GM12878 (cell line): ENCODE results near the gene HSPA1A. TPM values are rescaled to one million over a fixed set of nuclear protein-coding genes. Genes with fewer than 3 reads are reported as not detected.
A peak's percentile ranks its signal among the peaks of the same experiment; 100 is the strongest.

Experiments
- BCL11A ChIP-seq: IDR thresholded peaks from 2 replicates; pipeline ENCODE4 v1.6.1; 2011; ENCODE audit warnings: low read depth, low read length
- BHLHE40 ChIP-seq, 2 experiments: fragments of 450-650 bp in 1 of 2; IDR thresholded peaks; 2 replicates each; pipeline ENCODE4 v1.6.1; 2011 to 2017; ENCODE audit warnings: low read depth in 2 of 2, borderline replicate concordance in 1 of 2, improper control_type of control experiment in 1 of 2, low read length in 1 of 2, mild to moderate bottlenecking in 1 of 2
- BRCA1 ChIP-seq: IDR thresholded peaks from 2 replicates; pipeline ENCODE4 v1.6.1; 2011; ENCODE audit warnings: low read depth, low read length, improper control_type of control experiment
- GABPA ChIP-seq: IDR thresholded peaks from 2 replicates; pipeline ENCODE4 v1.6.1; 2014; ENCODE audit warnings: antibody characterized with exemption, low read depth, mild to moderate bottlenecking, inconsistent platforms
- GATAD2B ChIP-seq: fragments of 450-650 bp; conservative IDR thresholded peaks from 2 replicates; pipeline ENCODE4 v1.6.1; 2017; ENCODE audit warnings: low read depth, mild to moderate bottlenecking, moderate library complexity
- MLLT1 ChIP-seq: fragments of 450-650 bp; IDR thresholded peaks from 2 replicates; pipeline ENCODE4 v1.6.1; 2016; ENCODE audit warnings: mild to moderate bottlenecking
- MXI1 ChIP-seq: fragments of 150-350 bp; IDR thresholded peaks from 2 replicates; pipeline ENCODE4 v1.6.1; 2011; ENCODE audit warnings: low read depth, mild to moderate bottlenecking, inconsistent platforms, low read length, improper control_type of control experiment
- NRF1 ChIP-seq: conservative IDR thresholded peaks from 2 replicates; pipeline ENCODE4 v1.6.1; 2011; ENCODE audit warnings: mild to moderate bottlenecking, low read depth, low read length, improper control_type of control experiment
- POLR2A ChIP-seq: IDR thresholded peaks from 2 replicates; pipeline ENCODE4 v1.6.1; 2011; ENCODE audit warnings: low read depth, mild to moderate bottlenecking, low read length
- TCF12 ChIP-seq: IDR thresholded peaks from 2 replicates; pipeline ENCODE4 v1.6.1; 2011; ENCODE audit warnings: low read depth, mild to moderate bottlenecking, low read length
- YY1 ChIP-seq: IDR thresholded peaks from 2 replicates; pipeline ENCODE4 v1.6.1; 2011; ENCODE audit warnings: low read depth, mild to moderate bottlenecking, low read length
- ZBTB40 ChIP-seq: fragments of 450-650 bp; IDR thresholded peaks from 2 replicates; pipeline ENCODE4 v1.6.1; 2016; ENCODE audit warnings: mild to moderate bottlenecking, moderate library complexity, borderline replicate concordance
- polyA plus RNA-seq, 11 experiments: library from polyadenylated mRNA; depleted of rRNA in 4 of 11; unstranded in 6 of 11; stranded (reverse) in 5 of 11; fragments of >200 nt; fragmentation: Nextera tagmentation in 4 of 11; fragmentation: Illumina TruSeq in 1 of 11; extraction: Ambion mirVana in 4 of 11; extraction: Trizol in 1 of 11; gene quantifications; 1 replicate in 1 of 11; 2 replicates in 10 of 11; pipeline versions ENCODE4 v1.2.1 to v1.2.3, GENCODE V29; 2011 to 2016; ENCODE audit warnings: inconsistent platforms in 2 of 11, missing spikeins in 2 of 11, low read depth in 1 of 11
- total RNA-seq, 4 experiments: library from RNA; depleted of rRNA in 3 of 4; stranded (reverse); fragments of >200 nt in 3 of 4; fragmentation: Illumina TruSeq in 1 of 4; extraction: Trizol in 1 of 4; gene quantifications; 2 replicates each; pipeline versions ENCODE4 v1.2.1 to v1.2.3, GENCODE V29; 2013 to 2021
- TF ChIP-seq, protein P1 (sequence below): fragments of 450-650 bp; IDR thresholded peaks from 2 replicates; pipeline ENCODE4 v1.6.1; 2017; ENCODE audit warnings: mild to moderate bottlenecking, low read depth, inconsistent platforms; ENCODE audit not compliant: poor library complexity, severe bottlenecking
- TF ChIP-seq, protein P2 (sequence below): fragments of 150-350 bp; IDR thresholded peaks from 2 replicates; pipeline ENCODE4 v1.6.1; 2014; ENCODE audit warnings: mild to moderate bottlenecking, low read depth, low read length
- TF ChIP-seq, protein P3 (sequence below): IDR thresholded peaks from 2 replicates; pipeline ENCODE4 v1.6.1; 2012; ENCODE audit warnings: mild to moderate bottlenecking, low read depth, low read length

The HSPA1A gene
- total and polyA plus RNA-seq, 10 of the 15 experiments (the other 5 are each of a cell fraction or from before 2014, with no cell fraction given) = 0.29 to 51.8 (median 17.5) TPM

DNA sequence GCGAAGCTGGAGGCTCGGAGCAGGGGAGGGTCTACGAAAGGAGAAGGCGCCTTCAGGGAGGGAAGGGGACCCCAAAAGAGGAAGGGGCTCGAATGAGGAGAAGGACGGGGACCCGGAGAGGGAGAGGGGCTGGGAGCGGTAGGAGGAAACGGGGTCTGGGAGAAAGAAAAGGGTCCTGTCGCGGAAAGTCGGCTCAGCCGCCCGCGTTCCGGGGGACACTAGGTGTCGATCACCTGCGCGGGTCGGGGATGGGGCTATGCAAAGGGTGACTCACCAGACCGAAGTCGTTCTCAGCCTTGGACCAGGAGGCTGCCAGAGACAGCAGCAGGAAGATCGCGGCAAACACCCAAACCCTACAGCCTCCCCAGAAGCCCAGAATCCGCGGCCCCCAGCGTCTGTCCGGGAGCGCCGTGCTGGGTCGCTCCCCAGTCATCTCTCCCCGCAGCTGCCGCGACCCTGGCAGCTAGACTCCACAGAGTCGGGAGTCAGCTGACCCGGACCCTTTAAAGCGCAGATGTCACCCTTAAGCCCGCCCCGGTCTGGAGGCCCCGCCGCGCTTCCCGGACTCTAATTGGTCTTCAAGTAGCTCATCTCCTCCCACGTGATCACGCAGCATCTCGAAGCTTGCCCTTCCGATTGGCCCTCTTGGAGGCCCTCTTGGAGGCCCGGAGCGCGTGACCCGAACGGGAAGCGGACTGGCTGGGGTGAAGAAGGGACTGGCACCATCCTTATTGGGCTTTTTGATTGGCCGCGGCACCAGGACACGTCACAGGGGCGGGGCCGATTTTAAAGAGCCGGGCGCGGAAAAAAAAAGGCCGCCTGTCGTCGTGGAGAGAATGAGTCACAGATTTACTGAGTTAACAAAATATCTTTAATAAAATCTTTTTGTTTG lies 47.2 kb downstream of the HSPA1A start, which contains the start of gene NEU1 (continued):
- TF ChIP-seq ZBTB40 = peak; percentile 65; the same call in 1 of the 2 replicates
- TF ChIP-seq, protein P1, sequence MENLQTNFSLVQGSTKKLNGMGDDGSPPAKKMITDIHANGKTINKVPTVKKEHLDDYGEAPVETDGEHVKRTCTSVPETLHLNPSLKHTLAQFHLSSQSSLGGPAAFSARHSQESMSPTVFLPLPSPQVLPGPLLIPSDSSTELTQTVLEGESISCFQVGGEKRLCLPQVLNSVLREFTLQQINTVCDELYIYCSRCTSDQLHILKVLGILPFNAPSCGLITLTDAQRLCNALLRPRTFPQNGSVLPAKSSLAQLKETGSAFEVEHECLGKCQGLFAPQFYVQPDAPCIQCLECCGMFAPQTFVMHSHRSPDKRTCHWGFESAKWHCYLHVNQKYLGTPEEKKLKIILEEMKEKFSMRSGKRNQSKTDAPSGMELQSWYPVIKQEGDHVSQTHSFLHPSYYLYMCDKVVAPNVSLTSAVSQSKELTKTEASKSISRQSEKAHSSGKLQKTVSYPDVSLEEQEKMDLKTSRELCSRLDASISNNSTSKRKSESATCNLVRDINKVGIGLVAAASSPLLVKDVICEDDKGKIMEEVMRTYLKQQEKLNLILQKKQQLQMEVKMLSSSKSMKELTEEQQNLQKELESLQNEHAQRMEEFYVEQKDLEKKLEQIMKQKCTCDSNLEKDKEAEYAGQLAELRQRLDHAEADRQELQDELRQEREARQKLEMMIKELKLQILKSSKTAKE = no peak
- peak; percentile 60 to 77; a peak in 3 of 4 replicates for TF ChIP-seq BHLHE40 (IDR thresholded peaks at IDR 0.05; ENCODE audit: borderline replicate concordance in 1 of 2, low read depth in 2 of 2, low read length in 1 of 2)
- TF ChIP-seq GATAD2B = no peak
- TF ChIP-seq, protein P2, sequence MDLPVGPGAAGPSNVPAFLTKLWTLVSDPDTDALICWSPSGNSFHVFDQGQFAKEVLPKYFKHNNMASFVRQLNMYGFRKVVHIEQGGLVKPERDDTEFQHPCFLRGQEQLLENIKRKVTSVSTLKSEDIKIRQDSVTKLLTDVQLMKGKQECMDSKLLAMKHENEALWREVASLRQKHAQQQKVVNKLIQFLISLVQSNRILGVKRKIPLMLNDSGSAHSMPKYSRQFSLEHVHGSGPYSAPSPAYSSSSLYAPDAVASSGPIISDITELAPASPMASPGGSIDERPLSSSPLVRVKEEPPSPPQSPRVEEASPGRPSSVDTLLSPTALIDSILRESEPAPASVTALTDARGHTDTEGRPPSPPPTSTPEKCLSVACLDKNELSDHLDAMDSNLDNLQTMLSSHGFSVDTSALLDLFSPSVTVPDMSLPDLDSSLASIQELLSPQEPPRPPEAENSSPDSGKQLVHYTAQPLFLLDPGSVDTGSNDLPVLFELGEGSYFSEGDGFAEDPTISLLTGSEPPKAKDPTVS = no peak
- TF ChIP-seq MXI1 = peak; percentile 87
- TF ChIP-seq GABPA = no peak
- TF ChIP-seq BCL11A = no peak
- TF ChIP-seq TCF12 = peak; percentile 69
- TF ChIP-seq BRCA1 = no peak
- peak; percentile 15; the same call in 1 of the 2 replicates for TF ChIP-seq MLLT1
- TF ChIP-seq NRF1 = no peak
- TF ChIP-seq YY1 = peak; percentile 38
- TF ChIP-seq POLR2A = peak; percentile 100
- TF ChIP-seq, protein P3, sequence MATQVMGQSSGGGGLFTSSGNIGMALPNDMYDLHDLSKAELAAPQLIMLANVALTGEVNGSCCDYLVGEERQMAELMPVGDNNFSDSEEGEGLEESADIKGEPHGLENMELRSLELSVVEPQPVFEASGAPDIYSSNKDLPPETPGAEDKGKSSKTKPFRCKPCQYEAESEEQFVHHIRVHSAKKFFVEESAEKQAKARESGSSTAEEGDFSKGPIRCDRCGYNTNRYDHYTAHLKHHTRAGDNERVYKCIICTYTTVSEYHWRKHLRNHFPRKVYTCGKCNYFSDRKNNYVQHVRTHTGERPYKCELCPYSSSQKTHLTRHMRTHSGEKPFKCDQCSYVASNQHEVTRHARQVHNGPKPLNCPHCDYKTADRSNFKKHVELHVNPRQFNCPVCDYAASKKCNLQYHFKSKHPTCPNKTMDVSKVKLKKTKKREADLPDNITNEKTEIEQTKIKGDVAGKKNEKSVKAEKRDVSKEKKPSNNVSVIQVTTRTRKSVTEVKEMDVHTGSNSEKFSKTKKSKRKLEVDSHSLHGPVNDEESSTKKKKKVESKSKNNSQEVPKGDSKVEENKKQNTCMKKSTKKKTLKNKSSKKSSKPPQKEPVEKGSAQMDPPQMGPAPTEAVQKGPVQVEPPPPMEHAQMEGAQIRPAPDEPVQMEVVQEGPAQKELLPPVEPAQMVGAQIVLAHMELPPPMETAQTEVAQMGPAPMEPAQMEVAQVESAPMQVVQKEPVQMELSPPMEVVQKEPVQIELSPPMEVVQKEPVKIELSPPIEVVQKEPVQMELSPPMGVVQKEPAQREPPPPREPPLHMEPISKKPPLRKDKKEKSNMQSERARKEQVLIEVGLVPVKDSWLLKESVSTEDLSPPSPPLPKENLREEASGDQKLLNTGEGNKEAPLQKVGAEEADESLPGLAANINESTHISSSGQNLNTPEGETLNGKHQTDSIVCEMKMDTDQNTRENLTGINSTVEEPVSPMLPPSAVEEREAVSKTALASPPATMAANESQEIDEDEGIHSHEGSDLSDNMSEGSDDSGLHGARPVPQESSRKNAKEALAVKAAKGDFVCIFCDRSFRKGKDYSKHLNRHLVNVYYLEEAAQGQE = no peak; the same call in 1 of the 2 replicates
